Astrocyte (in vitro differentiated cells and primary cell): ENCODE measurements around the gene UNC5B.
A peak's percentile ranks its signal among the peaks of the same experiment; 100 is the strongest.

ENCODE experiments used
- EZH2 ChIP-seq: IDR thresholded peaks from 2 replicates; pipeline ENCODE4 v1.6.1; 2012; ENCODE audit warnings: mild to moderate bottlenecking, low read length, inconsistent platforms; ENCODE audit not compliant: insufficient read depth
- TF ChIP-seq, protein P1 (sequence below): IDR thresholded peaks from 2 replicates; pipeline ENCODE4 v1.5.1; 2011; ENCODE audit warnings: low read depth, mild to moderate bottlenecking, inconsistent platforms, low read length, moderate library complexity; ENCODE audit not compliant: insufficient read depth

GRCh38 chr10:71302874-71303568, 90.7 kb downstream of the UNC5B start:
- no peak for TF ChIP-seq EZH2
- TF ChIP-seq, protein P1, sequence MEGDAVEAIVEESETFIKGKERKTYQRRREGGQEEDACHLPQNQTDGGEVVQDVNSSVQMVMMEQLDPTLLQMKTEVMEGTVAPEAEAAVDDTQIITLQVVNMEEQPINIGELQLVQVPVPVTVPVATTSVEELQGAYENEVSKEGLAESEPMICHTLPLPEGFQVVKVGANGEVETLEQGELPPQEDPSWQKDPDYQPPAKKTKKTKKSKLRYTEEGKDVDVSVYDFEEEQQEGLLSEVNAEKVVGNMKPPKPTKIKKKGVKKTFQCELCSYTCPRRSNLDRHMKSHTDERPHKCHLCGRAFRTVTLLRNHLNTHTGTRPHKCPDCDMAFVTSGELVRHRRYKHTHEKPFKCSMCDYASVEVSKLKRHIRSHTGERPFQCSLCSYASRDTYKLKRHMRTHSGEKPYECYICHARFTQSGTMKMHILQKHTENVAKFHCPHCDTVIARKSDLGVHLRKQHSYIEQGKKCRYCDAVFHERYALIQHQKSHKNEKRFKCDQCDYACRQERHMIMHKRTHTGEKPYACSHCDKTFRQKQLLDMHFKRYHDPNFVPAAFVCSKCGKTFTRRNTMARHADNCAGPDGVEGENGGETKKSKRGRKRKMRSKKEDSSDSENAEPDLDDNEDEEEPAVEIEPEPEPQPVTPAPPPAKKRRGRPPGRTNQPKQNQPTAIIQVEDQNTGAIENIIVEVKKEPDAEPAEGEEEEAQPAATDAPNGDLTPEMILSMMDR, result peak; percentile 48
